Cardiac muscle cell (in vitro differentiated cells and primary cell): ENCODE measurements around the gene LRRC8E. TPM values are rescaled to one million over a fixed set of nuclear protein-coding genes. Genes with fewer than 3 reads are reported as not detected.

Experiments
- DNase-seq, 2 donors: peaks; one replicate each; pipeline versions ENCODE4 v3.0.0 to v3.0.0-alpha.2; 2010 to 2017; ENCODE audit warnings: low read depth in 1 of 2, low spot score in 1 of 2
- H3K27ac ChIP-seq: fragments of 200-600 bp; sonication (generic); 2 replicates; pipeline ENCODE4 v1.5.1; 2016
- H3K27me3 ChIP-seq: fragments of 200-600 bp; sonication (generic); 2 replicates; pipeline ENCODE4 v1.6.0; 2016; ENCODE audit warnings: control low read depth
- H3K36me3 ChIP-seq: fragments of 200-600 bp; sonication (generic); 2 replicates; pipeline ENCODE4 v1.5.1; 2016; ENCODE audit warnings: control low read depth
- H3K4me1 ChIP-seq: fragments of 200-600 bp; sonication (generic); 2 replicates; pipeline ENCODE4 v1.8.1; 2017; ENCODE audit warnings: low read depth, mild to moderate bottlenecking, mixed run types
- H3K4me3 ChIP-seq: fragments of 200-600 bp; sonication (generic); 2 replicates; pipeline ENCODE4 v1.5.1; 2016; ENCODE audit warnings: mild to moderate bottlenecking
- H3K9me3 ChIP-seq: fragments of 200-600 bp; sonication (generic); 2 replicates; pipeline ENCODE4 v1.5.1; 2017; ENCODE audit warnings: low read depth, mild to moderate bottlenecking, control low read depth
- polyA plus RNA-seq: library from polyadenylated mRNA; unstranded; fragments of >200 nt; fragmentation: Nextera tagmentation; extraction: Ambion mirVana; gene quantifications from 2 replicates; pipeline ENCODE4 v1.2.1, GENCODE V29; 2016
- total RNA-seq: library from RNA; depleted of rRNA; stranded (reverse); fragments of >200 nt; gene quantifications from 2 replicates; pipeline ENCODE4 v1.2.3, GENCODE V29; 2016
- TF ChIP-seq, protein P1 (sequence below): IDR thresholded peaks from 2 replicates; pipeline ENCODE4 v1.5.1; 2012; ENCODE audit warnings: low read depth, mild to moderate bottlenecking, low read length

Gene LRRC8E
- total and polyA plus RNA-seq, 2 experiments from 2014 or later, result 2.4 TPM; not detected in 1

DNA sequence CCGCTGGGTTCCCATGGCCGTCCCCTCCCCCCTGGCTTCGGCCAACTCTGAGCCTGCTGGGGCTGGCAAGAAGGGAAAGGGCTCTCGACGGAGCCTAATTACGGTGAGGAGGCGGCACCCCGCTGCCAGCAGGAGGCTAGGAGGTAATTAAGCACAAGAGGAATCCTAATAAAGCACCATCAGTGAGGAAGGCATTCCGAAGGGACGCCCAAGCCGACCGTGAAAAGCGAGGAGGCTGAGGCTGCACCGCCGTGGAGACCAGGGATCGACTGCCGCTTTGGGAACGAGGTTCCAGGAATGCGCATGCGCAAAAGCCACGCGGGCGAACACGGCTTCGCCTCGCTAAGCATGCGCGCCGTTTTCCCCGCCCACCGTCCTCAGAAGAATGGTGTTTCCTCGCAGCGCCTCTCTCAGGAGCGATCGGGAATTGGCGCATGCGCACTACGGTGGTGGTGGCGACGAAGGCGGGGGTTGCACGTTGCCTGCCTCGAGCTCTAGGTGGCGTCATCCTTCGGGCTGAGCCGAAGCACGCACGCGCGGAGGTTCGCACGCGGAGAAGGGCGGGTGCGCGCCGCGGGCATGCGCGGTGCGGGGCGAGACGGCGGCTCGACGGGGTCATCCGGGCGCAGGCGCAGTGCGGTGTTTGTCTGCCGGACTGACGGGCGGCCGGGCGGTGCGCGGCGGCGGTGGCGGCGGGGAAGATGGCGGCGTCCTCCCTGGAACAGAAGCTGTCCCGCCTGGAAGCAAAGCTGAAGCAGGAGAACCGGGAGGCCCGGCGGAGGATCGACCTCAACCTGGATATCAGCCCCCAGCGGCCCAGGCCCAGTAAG, 15.1 kb downstream of the LRRC8E start, which contains the start of gene MAP2K7:
TSS of gene MAP2K7 (plus strand) at position 634 of the 830 bp plus-strand sequence. CDS start at position 702, 68 bp downstream.
- Histone ChIP-seq H3K4me3 (peak within 1 kb of the TSS; percentile 90), H3K9me3 (no peaks in the 10 kb centered on the region), H3K36me3 (no peaks in the 10 kb centered on the region), H3K27me3 (no peaks in the 10 kb centered on the region), H3K27ac (peak within 1 kb of the TSS; percentile 93), H3K4me1 (peaks cover 14% of the 10 kb centered on the region)
- DNase-seq, result peak; percentile 99 to 100
- TF ChIP-seq, protein P1, sequence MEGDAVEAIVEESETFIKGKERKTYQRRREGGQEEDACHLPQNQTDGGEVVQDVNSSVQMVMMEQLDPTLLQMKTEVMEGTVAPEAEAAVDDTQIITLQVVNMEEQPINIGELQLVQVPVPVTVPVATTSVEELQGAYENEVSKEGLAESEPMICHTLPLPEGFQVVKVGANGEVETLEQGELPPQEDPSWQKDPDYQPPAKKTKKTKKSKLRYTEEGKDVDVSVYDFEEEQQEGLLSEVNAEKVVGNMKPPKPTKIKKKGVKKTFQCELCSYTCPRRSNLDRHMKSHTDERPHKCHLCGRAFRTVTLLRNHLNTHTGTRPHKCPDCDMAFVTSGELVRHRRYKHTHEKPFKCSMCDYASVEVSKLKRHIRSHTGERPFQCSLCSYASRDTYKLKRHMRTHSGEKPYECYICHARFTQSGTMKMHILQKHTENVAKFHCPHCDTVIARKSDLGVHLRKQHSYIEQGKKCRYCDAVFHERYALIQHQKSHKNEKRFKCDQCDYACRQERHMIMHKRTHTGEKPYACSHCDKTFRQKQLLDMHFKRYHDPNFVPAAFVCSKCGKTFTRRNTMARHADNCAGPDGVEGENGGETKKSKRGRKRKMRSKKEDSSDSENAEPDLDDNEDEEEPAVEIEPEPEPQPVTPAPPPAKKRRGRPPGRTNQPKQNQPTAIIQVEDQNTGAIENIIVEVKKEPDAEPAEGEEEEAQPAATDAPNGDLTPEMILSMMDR, result peak; percentile 55

DNA sequence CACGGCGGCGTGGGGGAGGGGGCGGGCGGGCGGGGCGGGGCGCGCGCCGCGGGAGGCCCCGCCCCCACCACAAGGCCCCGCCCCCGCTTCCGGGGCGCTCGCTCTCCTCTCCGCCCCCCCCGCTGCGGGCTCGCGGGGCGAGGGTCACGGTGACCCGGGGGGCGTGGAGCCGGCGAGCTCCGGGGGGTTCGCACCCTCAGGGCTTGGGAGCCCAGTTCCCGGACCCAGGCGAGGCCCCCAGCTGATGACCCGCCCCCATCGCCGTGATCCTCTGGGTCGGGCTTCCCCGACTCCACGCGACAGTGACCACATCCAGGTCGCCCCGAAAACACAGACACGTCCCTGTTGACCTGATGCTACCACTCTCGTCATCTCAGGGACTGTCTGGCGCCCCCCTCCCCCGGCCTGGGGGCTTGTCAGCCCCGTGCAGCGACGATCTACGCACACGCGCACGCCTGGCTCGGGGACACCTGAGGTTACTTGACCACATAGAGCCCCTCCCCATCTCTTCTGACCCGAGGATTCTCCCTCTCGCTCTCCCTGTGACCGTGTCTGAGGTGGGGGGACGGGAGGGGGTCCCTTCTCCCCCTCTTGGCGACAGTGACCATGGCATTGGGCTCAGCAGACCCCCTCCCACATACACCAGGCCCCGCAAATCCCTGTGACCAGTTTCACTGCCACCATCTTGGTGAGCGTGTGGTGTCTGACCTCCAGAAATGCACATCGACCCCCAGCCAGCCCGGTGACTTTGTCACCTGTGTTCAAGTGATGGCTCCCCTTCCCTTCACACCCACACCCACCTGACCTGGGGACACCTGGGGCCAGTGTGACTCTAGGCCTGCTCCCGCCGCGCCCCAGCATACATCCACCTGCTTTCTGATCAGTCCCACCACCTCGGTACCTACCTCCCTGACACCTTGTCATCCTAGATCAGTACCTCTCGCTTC, 16.0 kb downstream of the LRRC8E start:
- peak overlapping the region; percentile 90 for H3K4me3 ChIP-seq
- no peaks in the 10 kb centered on the region for H3K9me3 ChIP-seq
- TF ChIP-seq, protein P1, result no peak
- H3K27ac ChIP-seq, result peak overlapping the region; percentile 88
- DNase-seq, result peak in 1 of 2 donors; percentile 54
- no peaks in the 10 kb centered on the region for H3K27me3 ChIP-seq
- H3K4me1 ChIP-seq, result peaks cover 14% of the 10 kb centered on the region
- no peaks in the 10 kb centered on the region for H3K36me3 ChIP-seq

DNA sequence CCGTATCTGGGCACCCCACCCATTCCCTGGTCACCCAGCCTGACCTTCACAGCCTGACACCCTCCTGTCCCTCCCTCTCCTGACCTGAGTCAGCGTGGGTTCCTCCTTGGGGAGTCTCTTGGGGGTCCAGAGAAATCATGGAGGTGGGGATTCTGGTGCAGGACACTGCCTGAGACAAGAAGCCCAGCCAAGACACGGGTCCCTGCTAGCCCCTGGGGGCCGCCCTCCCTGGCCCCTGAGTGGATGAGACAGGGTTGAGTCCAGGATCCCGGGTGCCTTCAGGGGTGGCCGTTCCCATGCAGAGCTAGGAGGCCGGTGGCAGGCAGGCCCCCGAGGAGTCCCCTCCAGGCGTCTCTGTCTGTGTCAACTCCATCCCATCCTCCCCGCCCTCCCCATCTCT, 17.0 kb downstream of the LRRC8E start:
- H3K9me3 ChIP-seq, result no peaks in the 10 kb centered on the region
- H3K4me3 ChIP-seq, result no peak overlapping the region
- H3K4me1 ChIP-seq, result peaks cover 14% of the 10 kb centered on the region
- no peaks in the 10 kb centered on the region for H3K36me3 ChIP-seq
- H3K27ac ChIP-seq, result no peak overlapping the region
- H3K27me3 ChIP-seq, result no peaks in the 10 kb centered on the region
- TF ChIP-seq, protein P1, result no peak
- no peak for DNase-seq

DNA sequence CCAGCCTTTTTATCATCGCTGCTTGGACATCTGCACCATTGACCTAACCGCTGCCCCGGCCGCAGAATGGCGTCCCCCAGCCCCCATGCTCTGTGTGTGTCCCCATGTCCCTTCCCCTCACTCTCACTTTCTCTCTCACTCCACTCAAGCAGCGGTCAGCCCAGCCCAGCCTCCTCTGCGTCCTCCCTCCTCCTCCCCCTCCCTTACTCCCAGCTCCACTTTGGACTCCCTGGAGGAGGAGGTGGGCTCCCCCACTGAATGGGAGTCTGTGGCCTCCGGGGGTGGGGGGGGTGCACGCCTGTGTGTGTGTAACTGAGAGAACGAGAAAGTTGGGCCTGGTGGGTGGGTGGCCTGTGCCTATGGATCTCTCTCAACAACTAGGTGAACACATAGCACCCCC, 17.5 kb downstream of the LRRC8E start:
- H3K36me3 ChIP-seq, result peaks cover 3% of the 10 kb centered on the region

DNA sequence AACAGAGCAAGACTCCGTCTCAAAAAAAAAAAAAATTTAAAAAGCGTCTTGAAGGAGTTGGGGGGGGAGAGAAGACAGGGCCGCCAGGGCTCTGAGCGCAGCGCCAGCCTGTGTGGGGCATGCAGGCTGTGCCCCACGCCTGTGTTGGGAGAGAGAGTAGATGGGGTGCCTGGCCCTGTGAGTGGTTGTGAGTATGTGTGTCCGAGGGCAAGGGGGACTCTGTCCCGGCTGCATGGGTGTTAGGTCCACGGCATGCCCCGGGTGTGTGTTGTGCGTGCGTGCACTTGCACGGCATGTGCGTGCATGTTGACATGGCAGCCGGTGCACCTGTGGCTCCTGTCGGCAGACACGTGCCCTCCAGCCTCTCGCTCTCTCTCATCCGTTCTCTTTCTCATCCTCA, 18.8 kb downstream of the LRRC8E start:
- Histone ChIP-seq H3K36me3 (peaks cover 16% of the 10 kb centered on the region), H3K27ac (no peak overlapping the region), H3K27me3 (no peaks in the 10 kb centered on the region), H3K4me3 (no peak overlapping the region), H3K4me1 (peaks cover 14% of the 10 kb centered on the region), H3K9me3 (no peaks in the 10 kb centered on the region)
- no peak for DNase-seq
- TF ChIP-seq, protein P1, result no peak

More for the DNA sequence above, 17.5 kb downstream of the LRRC8E start:
- H3K9me3 ChIP-seq, result no peaks in the 10 kb centered on the region
- TF ChIP-seq, protein P1, result no peak
- H3K4me1 ChIP-seq, result peaks cover 14% of the 10 kb centered on the region
- no peaks in the 10 kb centered on the region for H3K27me3 ChIP-seq
- H3K27ac ChIP-seq, result no peak overlapping the region
- no peak for DNase-seq
- no peak overlapping the region for H3K4me3 ChIP-seq
